COLO668 (cell line): Measurements from ENCODE around the gene ECSCR.

ENCODE experiments used
- DNase-seq: peaks from one replicate; lab custom pipeline; 2025; ENCODE audit not compliant: unreplicated experiment; lab: John Stamatoyannopoulos, UW

ECSCR gene

DNA sequence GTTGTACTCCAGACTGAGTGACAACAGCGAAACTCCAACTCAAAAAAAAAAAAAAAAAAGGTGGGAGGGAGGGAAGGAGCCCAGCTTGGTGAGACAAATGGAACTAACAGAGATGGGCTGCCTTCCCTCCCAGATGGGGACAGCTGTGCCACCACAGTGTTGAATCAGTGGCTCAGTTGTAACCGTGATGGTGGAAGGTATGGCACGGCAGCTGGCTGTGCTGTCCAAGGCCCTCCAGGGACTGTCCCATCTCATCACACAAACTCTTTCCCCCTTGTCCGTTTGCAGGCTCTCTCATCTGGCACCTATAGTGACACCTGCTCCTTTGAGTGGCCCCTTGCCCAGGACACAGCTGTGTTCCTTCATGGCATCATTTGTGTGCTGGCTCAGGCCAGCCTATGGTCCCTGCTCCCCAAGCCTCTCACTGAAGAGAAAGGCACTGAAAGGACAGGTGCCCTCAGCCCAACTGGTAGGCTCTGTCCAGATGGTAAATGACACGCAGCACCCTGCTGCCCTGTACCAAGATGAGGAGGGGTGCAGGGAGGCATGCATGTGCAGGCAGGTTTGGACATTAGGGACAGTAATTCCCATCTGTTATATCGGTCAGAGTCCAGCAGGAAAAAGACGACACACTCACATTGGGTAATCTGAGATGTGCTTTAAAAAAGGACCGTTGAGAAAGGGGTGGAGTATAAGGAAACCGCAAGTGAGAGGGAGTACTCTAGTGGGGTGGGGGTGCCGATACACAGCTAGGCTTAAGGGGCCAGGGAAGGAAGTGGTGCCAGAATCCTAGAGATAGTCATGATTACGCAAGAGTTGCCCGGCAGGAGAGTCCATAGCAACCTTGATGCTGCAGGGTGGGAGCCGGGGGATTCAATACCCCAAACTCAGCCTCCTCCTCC, 12.6 kb upstream of the ECSCR start:
- peak; percentile 2 for DNase-seq

DNA sequence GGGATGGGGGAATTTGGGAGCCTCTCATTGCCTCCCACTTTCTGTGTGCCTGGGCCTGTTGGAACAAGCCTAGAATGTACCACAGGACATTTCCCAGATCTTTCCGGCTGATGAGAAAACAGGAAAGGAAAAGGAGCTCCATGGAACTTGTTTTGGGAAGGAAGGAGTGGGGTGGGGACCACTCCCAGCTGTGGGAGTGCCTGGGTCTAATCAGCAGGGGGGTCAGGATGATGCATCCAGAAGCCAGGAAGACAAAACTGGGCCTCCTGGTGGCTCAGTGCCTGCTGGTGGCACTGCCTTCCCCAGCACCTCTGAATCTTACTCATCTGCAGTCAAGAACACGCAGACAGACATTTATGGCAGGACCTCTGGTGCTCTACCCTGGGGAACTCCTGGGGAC, 11.0 kb upstream of the ECSCR start:
- DNase-seq = no peak

DNA sequence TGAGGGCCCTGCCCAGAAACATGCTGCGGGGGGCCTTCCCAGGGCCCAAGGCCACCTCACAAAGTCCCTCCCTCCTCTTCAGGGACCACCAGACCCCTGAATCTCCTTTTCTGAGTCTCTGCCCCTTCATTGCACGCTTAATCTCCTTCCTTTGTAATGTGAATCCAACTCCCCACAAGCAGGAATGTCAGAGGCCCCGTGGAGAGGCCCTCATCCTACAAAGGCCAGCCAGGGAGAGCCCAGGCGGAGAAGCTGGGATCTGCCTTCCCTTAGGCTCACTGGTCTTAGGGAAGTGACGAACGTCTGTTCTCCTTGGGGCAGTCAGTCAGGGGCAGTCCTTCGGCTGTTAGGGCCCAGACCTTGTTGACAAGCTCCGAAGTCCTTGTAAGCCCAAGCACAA, 10.6 kb upstream of the ECSCR start:
- no peak for DNase-seq

DNA sequence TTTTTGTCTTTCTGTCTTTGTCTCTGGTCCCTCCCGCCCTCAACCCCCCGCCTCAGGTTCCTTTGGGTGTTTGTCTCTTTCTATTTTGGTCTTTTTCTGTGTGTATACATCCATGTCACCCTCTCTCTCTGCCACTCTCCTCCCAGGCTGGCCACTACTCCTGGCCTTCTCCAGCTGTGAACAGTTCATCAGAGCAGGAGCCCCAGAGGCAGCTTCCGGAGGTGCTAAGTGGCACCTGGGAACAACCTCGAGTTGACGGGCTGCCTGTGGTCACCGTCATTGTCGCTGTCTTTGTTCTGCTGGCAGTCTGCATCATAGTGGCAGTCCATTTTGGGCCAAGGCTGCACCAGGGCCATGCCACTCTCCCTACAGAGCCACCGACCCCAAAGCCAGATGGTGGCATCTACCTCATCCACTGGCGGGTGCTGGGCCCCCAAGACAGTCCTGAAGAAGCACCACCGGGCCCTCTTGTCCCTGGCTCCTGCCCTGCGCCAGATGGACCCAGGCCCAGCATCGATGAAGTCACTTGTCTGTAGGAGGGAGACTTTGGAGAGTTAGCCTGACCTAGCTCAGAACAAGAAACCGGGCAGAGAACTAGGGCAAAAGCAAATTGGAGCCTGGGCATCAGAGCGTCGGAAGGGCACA, 10.0 kb upstream of the ECSCR start:
- DNase-seq = no peak

DNA sequence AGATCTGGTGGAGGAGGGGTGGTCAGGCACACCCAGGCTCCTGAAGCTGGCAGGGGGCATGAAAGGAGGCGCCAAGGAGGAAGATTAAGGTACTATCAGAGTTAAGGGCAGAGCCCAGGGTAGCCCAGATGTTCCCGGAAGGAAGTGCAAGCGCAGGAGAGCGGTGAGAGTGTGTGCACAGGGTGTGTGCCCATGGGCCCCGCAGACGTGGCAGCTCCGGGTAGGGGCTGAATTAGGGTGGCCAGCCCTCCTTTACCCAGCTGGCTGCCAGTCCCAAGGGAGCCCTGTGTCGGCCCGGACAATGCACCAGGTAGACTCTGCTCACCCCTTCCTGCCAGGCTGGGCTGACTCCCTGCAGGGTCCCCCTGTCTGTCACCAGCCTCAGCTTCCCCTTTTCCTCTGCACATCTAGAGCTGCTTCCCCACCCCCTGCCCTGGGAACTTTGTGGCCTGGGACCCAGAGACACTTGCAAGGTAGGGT, 8.3 kb upstream of the ECSCR start, which contains the start of gene SMIM33:
Gene SMIM33, plus strand, starts transcription at position 184 of the 480 bp plus-strand sequence. Its CDS starts 118 bp downstream, at position 302.
- DNase-seq = no peak

DNA sequence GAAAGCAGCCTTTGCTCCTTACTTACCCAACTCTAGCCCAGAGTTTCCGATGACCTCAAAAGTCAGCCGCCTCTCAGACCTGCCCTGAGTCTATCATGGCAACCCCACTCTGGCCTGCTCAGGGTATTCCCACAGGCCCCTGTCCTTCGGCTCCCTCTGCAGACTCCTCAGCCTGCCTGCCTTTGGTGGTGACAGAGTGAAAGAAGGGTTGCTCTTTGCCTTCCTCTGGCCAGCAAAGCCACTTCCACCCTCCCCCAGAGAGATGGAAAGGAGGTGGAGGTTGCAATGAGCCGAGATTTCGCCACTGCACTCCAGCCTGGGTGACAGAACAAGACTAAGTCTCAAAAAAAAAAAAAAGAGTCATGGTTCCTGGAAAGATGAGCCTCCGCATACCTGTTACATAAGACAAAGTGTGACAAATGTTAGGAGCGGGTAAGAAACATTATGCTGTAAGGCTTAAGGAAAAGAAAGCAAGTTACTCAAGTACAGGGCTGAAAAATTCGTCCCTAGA, 5.9 kb upstream of the ECSCR start:
- no peak for DNase-seq

DNA sequence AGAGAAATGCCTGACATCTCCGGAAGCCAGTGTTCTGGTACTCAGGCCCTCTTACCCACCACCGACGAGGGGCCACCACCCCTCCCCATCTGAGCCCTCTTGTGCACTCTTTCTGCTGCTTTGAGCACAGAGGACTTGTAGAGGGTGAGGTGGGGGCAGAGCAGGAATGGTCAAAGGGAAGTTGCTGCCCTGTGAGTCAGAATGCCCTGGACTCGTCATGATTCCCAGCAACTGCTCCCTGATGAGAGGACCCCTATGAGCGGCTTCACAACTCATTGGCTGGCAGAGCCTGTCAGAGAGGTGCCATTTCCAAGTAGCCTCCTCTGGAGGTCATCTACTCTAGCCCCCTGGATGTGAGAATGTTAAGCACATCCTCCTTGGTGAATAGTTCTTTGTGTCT, 845 bp downstream of the ECSCR start:
- no peak for DNase-seq

DNA sequence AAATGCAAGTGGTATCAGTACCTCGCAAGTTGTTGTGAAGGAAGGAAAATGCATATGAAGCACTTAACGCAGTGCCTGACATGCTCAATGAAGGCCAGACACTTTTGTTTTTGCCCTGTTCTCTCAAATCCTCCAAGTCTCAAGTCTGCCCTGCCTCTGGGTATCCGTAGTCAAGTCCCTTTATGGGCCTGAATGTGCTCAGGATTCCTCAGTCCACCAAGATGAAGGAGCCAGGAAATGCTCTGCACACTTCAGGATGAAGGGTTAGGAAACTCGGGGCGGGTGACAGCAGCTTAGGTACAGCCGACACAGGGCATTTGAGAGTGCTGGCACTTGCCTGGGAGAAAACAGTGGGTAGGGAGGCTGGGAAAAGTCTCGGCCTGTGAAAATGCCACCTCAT, 1.4 kb downstream of the ECSCR start:
- no peak for DNase-seq

DNA sequence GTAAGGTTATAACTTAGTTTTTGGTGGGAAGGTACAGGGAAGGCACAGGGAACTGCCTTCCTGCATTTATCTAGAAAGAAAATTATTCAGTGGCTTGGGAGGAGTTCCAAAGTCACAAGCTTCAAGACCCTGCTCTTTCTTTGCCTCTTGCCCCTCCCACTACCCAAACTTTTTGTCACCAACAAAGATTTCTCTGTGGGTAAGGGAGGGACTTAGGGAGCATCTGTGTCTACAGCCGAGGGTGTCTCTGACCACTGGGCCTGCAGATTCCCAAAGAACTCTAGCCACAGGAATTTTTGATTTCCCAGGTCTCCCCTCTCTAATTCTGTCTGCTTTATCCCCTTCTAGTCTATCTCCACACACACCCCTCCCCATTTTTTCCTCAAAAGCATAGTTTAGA, 2.1 kb downstream of the ECSCR start:
- no peak for DNase-seq

DNA sequence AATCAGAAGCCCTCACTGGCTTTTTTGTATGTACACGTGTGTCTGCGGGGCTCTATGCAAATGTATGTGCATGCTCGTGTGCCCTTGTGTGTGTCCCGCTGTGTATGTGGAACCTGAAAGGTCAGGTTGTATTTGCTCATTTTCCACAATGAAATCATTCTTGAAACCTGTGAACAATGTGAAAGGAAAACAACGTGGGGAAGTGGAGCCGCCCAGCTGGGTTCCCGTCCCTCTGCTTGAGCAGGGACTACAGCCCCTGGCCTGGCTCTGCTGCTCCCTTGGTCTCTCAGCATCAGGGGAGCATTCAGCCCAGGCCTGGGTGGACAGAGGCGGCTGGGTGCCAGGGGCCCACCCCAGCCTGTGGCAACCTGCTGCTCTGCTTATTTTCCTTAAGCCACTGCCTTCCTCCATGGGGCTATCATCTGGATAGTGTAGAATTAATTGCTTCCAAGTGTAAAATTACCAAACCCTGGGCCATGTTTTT, 3.0 kb downstream of the ECSCR start:
- DNase-seq = peak; percentile 1

DNA sequence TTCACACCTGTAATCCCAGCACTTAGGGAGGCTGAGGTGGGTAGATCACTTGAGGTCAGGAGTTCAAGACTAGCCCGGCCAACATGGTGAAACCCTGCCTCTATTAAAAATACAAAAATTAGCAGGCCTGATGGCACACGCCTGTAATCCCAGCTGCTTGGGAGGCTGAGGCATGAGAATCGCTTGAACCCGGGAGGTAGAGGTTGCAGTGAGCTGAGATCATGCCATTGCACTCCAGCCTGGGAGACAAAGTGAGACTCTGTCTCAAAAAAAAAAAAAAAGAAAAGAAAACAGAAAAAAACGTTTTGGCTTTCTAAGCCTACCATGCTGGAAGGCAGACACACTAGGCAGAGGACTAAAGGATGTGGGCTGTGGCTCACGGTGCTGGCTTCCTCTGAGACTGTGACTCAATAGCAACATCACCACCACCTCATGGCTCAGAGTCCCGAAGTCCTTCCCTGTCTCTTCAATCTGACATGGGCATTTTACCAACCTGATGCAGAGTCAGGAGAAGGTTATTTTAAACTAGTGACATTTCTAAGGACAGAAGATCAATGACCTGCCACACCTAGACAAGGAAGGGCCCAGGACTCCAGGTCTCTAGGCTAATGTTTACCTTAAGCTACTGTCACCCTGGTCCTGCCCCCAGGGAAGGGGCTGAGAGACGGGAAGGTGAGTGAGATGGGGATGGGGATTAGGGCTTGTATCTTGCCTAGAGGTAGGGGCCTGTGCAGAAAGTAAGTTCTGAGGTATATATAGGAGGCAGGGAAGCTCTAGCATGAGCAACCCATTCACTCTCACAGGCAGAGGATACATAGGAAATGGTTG, 3.7 kb downstream of the ECSCR start:
- no peak for DNase-seq

DNA sequence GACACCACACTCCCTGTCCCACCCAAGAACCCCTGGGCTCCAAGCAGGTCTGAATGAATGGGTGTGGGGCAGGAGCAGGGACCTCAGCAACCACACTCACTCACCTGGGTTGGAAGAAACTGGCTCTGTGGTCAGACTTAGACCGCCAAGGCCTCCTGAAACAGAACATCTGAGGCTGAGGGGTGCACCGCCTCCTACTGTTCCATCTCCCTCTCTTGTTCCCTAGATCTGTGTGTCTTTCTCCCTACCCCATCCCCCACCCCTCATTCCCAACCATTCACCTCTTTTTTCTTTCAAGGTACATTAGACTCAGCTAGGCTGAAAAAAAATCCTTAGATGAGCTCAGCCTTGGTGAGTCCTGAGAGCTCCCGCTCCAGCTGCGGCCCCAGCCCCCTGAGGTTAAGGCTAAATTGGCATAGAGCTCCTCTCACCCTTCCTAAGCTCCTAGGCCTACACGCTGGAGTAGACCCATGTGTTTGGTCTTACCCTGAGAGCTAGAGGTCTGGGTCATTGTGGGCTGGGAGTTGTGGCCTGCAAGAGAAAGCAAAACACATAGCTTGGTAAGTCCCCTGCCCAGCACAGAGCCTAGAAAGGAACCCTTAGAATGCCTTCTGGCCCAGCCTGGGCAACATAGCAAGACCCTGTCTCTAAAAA, 4.8 kb downstream of the ECSCR start:
- no peak for DNase-seq

DNA sequence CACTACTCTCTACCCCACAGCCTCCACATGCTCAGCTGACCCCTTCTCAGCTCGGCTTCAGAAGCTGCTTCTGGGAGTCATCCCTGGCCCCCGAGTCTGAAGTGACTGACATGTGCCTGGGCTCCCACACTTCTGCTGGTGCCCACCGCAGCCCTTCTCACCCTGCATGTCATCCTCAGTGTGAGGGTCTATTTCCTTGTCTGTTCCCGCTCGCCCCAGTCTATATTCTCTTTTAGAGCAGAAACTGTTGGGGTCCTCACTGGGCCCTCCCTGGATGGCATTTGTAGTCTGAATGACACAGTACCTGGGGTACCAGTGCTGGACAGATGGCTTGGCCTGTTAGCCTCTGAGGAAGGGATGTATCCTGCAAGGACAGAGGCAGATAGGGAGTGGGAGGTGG, 5.3 kb downstream of the ECSCR start:
- no peak for DNase-seq

DNA sequence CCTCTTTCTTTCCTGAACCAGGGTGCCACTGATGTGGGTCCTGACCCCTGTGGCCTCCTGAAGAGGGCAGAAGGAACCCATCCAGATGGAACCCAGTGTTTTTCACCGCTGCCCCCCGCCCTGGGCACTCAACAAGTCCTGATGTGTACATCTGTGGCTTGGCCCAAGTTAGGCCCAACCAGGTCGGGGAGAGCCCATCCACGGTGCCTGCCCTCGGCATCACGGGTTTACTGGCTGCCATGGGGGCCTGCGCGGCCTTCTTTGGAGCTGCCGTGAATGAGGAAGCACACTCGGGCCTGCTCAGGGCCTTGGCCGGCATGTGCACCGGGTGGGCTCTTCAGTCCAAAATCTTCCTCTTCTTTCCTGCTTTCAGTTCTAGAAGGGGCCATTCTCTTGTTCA, 5.8 kb downstream of the ECSCR start:
- DNase-seq = no peak

DNA sequence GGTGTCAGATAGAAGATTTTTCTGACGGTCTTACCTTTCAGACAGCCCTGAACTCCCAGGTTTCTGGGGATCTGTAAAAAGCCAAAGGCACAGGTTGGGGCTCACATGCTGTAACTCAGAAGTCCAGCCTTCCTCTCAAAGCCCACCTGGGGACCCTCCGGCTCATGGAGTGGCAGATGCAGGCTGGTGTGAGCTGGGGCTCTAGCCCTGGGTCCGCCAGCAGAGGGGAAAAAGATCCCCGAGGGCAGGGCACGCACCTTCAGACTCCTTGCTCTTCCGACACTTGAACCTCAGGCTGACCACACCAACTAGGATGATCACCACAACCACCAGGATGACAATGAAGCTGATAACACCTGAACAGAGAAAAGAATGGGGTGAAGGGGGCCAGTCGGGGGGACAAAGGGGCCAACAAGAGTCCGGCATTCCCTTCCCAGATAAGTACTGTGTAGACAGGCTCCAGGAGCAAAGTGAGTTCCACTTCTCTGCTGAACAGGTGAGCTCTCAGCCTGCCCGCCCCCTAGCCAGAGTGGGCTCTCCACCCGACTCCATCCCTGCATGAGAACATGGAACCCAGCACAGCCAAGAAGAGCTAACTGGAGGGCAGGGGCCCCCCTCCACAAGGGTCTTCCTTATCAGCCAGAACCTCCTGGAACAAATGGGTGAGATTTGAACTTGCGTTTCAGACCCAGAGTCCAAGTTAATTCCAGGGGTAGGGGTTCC, 7.8 kb downstream of the ECSCR start:
- DNase-seq = no peak

DNA sequence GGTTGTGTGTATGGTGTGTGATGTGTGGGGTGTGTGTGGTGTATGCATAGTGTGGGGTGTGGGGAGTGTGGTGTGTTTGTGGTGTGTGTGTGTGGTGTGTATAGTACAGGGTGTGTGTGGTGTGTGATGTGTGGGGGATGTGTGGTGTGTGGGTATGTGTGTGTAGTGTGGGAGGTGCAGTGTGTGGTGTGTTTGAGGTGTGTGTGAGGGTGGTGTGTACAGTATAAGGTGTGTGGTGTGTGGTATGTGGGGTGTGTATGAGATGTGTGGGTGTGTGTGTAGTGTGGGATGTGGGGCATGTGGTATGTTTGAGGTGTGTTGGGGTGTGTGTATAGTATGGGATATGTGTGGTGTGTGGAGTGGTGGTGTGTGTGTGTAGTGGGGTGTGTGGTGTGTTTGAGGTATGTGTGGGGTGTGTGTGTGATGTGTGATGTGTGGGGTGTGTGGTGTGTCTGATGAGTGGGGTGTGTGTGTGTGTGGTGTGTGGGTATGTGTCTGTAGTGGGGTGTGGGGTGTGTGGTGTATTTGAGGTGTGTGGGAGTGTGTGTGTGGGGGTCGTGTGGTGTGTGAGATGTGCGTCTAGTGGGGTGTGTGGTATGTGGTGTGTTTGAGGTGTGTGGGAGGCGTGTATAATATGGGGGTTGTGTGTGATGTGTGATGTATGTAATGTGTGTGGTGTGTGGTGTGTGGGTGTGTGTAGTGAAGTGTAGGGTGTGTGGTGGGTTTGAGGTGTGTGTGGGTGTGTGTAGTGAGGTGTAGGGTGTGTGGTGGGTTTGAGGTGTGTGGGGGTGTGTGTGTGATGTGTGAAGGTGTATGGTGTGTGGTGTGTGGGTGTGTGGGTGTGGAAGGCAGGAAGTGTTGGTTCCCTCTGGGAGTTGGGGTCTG, 8.6 kb downstream of the ECSCR start:
- DNase-seq = no peak

DNA sequence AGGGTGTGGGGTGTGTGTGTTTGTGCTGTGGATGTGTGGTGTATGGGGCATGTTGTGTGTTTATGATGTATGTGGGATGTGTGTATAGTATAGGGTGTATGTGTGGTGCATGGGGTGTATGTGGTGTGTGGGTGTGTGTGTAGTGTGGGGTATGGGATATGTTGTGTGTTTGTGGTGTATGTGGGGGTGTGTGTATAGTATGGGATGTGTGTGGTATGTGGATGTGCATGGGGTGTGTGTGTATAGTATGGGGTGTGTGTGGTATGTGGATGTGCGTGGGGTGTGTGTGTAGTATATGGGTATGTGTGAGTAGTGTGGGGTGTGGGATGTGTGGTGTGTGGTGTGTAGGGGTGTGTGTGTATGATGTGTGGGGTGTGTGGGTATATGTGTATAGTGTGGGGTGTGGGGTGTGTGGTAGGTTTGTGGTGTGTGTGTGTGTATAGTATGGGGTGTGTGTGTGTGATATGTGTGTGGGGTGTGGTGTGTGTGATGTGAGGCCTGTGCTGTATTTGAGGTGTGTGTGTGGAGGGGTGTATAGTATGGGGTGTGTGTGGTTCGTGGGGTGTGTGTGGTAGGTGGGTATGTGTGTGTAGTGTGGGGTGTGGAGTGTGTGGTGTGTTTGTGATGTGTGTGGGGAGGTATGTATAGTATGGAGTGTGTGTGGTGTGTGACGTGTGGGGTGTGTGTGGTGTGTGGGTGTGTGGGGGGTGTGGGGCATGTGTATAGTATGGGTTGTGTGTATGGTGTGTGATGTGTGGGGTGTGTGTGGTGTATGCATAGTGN, 10.5 kb downstream of the ECSCR start:
- no peak for DNase-seq

DNA sequence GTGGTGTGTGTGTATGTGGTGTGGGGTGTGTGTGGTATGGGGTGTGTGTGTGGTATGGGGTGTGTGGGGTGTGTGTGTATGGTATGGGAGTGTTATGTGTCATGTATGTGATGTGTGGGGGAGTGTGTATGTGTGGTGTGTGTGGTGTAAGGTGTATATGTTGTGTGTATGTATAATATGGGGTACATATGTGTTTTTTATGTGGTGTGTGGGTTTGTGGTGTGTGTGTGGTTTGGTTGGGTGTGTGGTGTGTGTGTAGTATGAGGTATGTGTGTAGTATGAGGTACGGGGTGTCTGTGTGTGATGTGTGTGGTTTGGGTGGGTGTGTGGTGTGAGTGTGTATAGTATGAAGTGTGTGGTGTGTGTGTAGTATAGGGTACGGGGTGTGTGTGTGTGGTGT, 11.4 kb downstream of the ECSCR start:
- no peak for DNase-seq
